Stomach (tissue), 4 donors: ENCODE results near the gene SNX32.

Experiments used
- POLR2AphosphoS5 ChIP-seq, 3 donors: sonication (generic); formaldehyde crosslinking; IDR thresholded peaks; one replicate each; pipeline ENCODE4 v1.6.1; 2016; ENCODE audit warnings: antibody characterized with exemption in 3 of 3
- TF ChIP-seq, protein P1 (sequence below), 7 experiments: fragments of 450-650 bp in 4 of 7; fragments of 200-600 bp in 3 of 7; sonication (generic) in 3 of 7; IDR thresholded peaks; one replicate each; pipeline ENCODE4 v1.5.1; 2016 to 2019; ENCODE audit warnings: antibody characterized with exemption in 7 of 7, control low read depth in 2 of 7, mild to moderate bottlenecking in 1 of 7

DNA sequence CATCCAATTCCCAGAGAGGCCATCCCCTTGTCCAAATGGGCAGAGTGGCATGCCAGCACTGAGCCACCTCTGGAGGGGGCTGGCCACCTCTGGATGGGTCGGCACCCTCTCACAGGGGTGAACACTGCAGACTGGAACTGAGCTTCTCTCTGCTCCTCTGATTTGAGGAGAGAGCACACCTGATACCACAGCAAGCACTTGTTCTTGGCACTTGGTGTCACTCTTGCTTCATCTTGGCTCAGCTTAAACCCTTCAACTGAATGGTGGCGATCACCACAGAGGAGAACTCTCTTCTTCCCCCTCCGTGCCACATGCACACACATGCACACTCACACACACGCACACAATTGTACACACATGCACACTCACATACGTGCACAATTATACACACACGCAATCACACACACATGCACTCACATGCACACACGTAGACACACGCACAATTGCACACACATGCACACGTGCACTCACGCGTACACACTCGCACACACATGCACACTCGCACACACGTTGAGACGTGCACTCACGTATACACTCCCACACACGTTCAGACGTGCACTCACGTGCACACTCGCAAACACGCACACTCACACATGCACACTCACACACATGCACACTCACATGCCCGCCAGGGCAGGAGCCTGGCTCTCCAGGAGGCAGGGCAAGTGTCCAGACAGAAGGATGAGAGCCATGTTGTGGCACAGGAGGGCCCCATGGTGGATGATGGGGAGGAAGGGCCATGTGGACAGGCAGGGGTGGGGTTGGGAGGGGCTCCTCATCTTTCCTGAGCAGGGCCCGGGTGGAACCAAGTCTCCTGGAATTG is 23.5 kb upstream of the SNX32 start:
- TF ChIP-seq, protein P1, sequence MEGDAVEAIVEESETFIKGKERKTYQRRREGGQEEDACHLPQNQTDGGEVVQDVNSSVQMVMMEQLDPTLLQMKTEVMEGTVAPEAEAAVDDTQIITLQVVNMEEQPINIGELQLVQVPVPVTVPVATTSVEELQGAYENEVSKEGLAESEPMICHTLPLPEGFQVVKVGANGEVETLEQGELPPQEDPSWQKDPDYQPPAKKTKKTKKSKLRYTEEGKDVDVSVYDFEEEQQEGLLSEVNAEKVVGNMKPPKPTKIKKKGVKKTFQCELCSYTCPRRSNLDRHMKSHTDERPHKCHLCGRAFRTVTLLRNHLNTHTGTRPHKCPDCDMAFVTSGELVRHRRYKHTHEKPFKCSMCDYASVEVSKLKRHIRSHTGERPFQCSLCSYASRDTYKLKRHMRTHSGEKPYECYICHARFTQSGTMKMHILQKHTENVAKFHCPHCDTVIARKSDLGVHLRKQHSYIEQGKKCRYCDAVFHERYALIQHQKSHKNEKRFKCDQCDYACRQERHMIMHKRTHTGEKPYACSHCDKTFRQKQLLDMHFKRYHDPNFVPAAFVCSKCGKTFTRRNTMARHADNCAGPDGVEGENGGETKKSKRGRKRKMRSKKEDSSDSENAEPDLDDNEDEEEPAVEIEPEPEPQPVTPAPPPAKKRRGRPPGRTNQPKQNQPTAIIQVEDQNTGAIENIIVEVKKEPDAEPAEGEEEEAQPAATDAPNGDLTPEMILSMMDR (IDR thresholded peaks at IDR 0.05) = no peak
- TF ChIP-seq POLR2AphosphoS5 (IDR thresholded peaks at IDR 0.05) = no peak
